ENCODE data around the gene CXCR2. TPM values are rescaled to one million over a fixed set of nuclear protein-coding genes. Genes with fewer than 3 reads are reported as not detected.
"Not testable (repeated sequence)": the region's sequence is repeated elsewhere in the genome, so short reads cannot be mapped to it uniquely, and the experiment has no call there.

Gene CXCR2
- polyA plus RNA-seq (ENCODE audit: insufficient read length in 4 of 4), result 1 to 10 TPM in 1 of 4 donors, under 1 TPM in 3; 0.06 to 1.3 (median 0.41) TPM

DNA sequence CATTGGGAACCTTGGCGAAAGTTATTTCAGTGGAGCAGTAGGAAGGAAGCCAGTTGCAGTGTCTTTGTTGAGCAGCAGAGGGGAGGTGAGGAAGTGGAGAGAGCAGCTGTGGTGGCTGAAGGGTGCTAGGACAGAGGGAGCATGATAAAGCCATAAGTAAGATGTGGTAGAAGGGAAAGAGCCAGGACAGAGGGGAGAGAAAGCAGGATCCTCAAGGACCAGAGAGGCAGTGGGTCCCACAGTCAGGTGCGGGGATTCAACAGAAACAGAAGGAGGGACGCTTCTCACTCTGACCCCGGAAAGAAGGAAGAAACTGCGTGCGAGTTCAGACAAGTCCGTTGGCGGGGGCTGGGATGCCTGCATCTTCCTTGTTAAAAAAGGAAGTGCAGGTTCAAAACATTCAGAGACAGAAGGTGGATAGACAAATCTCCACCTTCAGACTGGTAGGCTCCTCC is at the start of gene CXCR2:
TSS of gene CXCR2 (plus strand) at position 403 of the 455 bp plus-strand sequence. CDS start 8,774 bp downstream, outside the sequence.
- no peak for DNase-seq (ENCODE audit: low read depth in 4 of 4, low spot score in 3 of 4)

DNA sequence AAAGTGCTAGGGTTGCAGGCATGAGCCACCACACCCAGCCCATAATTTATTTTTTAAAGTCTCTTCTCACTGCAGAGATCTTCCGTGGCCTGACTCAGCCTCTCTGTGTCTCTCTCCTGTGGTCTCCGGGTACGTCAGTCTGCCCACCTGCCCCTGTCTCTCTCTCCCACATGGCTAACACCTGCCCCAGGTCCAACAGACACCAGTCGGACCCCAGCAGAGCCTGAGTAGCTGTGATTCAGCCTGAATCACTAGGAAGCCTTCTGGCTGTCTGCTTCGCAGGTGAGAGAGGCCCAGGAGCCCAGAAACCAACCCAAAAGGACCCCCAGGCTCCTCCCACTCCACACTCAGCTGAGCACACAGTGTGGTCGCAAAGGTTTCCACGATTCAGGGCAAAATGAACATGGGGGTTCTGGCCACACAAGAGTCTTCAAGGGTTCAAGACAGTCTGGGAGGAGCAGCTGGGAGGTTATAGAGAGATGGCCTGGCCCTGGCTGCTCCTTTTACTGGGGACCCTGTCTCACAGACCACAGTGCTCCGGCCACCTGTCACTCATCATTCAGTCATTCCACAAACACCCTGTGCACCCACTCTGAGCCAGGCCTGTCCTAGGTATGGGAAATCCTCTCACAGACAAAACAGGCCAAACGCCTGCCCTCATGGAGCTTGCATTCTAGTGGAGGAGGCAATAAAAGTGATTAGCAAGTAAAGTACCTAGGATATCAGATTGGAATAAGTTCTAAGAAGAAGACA is 48.2 kb upstream of the CXCR2 start:
- no peak for DNase-seq (ENCODE audit: low read depth in 4 of 4, low spot score in 3 of 4)

DNA sequence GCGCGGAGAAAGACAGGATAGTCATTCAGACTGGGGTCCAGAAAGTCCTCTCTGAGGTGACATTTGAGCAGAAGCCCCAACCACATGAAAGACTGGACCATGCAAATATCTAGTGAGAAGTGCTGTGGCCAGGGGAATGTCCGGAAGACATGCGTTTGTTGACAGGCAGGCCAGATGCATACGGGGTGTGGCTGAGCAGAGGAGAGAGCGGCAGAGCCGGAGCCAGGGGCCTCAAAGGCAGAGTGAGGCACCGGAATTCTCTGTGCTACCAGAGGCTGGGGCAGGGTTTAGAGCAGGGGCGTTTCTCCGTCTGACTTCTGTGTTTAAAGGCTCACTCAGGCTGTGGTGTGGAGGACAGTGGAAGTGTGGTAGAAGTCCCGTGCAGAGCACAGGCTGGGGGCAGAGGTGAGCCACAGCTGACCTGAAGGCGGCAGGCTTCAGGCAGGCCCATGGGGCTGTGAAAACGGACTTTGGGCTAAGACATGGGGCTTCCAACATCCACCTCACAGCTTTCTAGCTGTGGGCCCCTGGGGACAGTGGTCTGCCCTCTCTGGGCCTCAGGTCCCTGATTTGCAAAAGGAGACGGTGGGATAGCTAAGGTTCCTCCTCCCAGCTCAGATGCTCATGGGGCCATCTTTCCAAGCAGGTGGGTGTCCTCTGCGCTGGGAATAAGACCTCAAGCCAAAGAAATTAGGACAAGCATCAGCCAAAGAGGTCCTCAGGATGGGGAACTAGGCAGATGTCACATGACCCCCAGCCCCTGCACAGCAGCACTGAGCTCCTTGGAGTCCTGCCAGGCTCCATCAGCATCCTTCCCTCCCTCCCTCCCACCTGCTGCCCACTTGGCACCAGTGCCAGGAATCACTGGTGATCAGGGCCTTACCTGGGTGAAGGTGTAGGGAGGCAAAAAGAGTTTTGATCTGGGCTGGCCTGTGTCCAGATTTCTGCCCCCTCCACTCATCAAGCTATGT is 45.6 kb upstream of the CXCR2 start:
- DNase-seq (ENCODE audit: low read depth in 4 of 4, low spot score in 3 of 4), result no peak

DNA sequence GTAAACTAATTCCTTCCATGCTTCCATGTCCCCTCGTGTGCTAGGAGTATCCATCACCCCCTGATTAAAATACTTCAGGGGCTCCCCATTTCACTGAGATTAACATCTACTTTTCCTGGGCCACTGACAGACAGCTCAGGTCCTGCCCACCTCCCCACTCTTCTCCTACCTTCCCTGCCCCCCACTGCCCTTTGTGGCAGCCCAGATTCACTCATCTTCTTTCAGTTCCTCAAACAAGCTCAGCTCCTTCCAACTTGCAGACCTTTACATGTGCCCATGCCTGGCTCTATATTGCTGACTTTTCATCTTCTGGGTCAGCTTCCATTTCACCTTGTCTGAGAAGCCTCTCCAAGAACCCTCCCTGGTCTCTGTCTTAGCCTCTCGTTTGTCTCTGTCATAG is 44.8 kb upstream of the CXCR2 start:
- no peak for DNase-seq (ENCODE audit: low read depth in 4 of 4, low spot score in 3 of 4)

DNA sequence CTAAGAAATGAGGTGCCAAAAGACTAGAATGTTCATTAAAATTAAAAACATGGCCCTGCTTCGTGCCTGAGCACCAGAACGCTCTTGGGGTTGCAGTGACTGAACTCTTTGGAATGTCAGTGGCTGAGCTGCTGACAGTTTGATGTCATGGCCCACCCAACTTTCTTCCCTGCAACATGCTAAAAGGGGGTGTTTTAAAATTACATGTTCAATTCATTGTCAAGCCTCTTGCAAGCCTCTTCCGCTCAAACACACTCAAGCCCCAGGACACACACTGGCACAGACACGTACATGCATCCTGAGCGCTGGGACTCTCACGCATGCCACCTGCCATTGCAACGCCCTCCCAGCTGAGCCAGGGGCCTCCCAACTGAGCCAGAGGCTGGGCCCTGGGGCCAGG is 44.1 kb upstream of the CXCR2 start:
- DNase-seq (ENCODE audit: low read depth in 4 of 4, low spot score in 3 of 4), result no peak

DNA sequence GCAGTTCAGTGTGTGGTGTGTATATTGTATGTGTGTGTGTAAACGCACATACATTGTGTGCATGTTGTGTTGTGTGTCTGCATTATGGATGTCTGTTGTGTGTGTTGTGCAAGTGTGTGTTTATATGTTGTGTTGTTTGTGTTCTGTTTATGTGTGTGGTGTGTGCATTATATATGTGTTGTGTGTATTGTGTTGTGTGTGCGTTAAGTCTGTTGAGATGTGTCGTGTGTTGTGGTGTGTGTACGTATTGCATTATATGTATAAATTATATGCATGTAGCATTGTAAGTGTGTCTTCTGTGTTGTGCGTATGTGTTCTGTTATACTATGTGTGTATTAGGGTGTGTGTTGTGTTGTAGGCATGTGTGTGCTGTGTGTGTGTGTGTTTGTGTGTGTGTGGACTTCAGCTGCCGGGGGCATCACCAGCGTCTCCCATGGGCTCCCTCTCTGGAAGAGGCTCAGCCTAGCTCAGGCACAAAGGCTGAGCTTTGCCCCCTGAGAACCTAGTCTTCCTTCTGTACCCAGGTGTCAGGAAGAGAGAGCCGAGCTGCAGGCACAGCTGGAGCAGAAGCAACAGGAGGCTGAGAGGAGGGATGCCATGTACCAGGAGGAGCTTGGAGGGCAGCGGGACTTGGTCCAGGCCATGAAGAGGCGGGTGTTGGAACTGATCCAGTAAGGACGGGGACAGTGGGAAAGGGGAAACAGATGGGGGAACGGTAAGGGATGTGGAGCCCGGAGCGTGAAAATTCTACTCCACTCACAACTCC is 43.1 kb upstream of the CXCR2 start:
- DNase-seq (ENCODE audit: low read depth in 4 of 4, low spot score in 3 of 4), result no peak

DNA sequence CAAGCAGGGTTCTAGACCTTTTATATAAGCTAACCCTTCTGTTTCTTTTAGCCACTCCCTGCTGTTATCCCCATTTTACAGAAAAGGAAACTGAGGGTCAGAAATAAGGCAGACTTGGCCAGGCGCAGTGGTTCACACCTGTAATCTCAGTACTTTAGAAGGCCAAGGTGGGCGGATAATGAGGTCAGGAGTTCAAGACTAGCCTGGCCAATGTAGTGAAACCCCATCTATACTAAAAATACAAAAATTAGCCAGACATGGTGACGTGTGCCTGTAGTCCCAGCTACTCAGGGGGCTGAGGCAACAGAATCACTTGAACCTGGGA is 42.5 kb upstream of the CXCR2 start:
- no peak for DNase-seq (ENCODE audit: low read depth in 4 of 4, low spot score in 3 of 4)

DNA sequence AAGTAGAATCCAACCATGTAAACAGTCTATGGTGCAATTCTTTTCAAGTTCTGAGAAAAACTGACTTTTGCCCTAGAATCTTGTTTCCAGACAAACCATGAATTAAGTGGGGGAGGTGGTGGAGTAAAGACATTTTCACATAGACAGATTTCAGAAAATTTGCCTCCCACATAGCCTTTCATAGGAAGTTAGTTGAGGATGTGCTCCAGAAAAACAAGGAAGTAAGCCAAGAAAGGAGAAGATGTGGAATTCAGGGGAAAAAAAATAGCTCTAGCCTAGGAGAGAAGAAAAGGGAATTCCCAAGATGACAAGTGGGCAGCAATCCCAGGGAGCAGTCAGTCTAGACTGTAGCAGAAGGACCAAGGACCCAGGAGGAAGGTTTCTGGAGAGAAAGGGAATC is 39.4 kb upstream of the CXCR2 start:
- no peak for DNase-seq (ENCODE audit: low read depth in 4 of 4, low spot score in 3 of 4)

DNA sequence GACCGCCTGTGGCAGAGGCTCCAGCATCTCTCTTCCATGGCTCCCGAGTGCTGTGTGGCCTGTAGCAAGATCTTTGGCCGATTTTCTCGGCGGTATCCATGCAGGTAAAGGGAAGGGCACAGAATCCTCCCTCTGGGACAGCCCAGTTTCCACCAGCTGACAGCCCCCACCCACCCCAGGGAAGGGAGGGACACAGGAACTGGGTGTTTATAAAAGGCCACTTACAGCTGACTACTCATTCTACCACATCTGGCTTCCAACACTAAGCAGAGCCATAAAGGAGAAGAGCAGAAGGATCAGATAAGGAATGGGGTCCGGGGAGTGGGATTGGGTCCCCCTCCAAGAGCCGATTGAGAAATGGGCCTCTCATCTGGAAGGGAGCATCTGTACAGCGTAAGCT is 36.6 kb upstream of the CXCR2 start:
- no peak for DNase-seq (ENCODE audit: low read depth in 4 of 4, low spot score in 3 of 4)

DNA sequence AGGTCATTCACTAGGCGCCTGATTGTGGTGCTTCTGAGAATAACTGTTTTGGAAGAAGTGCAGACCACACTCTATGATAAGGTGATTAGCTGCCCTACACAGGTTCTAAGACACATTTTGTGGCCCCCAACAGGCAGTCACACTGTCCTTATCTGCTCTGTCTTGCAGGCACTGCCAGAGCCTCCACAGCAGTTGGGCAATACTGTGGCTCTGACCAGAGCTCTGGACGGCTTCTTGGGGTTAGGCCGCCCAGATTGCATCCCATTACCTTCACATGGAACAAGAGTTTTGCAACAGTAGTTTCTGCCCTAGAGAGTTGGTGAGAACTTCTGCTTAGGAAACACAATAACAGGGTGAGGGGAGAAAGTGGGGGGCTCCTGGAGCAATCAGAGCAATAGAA is 34.1 kb upstream of the CXCR2 start:
- DNase-seq (ENCODE audit: low read depth in 4 of 4, low spot score in 3 of 4), result no peak

DNA sequence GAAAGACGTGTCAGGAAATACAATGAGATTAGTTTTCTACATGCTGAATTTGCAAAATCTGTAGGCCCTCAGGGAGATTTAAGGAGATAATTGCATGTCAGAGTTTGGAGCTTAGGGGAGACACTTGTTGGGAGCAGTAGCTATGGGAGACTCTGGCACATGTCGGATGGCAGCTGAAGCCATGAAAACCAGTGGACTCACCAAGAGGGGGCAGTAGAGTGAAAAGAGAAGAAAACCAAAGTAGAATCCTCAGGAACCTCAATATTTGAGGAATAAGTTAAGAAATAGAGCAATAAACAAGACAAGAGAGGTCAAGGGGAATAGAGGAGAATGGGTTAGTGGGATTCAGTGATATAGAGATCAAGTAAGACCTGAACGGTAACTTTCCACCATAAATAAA is 31.9 kb upstream of the CXCR2 start:
- DNase-seq (ENCODE audit: low read depth in 4 of 4, low spot score in 3 of 4), result no peak

DNA sequence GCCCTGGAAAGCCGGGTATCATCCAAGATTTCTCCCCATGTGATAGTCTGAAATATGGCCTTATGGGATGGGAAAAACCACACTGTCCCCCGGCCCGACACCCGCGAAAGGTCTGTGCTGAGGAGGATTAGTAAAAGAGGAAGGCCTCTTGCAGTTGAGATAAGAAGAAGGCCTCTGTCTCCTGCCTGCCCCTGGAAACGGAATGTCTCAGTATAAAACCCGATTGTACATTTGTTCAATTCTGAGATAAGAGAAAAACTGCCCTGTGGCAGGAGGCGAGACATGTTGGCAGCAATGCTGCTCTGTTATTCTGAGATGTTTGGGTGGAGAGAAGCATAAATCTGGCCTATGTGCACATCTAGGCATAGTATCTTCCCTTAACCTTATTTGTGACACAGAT is 30.0 kb upstream of the CXCR2 start:
- no peak for DNase-seq (ENCODE audit: low read depth in 4 of 4, low spot score in 3 of 4)

DNA sequence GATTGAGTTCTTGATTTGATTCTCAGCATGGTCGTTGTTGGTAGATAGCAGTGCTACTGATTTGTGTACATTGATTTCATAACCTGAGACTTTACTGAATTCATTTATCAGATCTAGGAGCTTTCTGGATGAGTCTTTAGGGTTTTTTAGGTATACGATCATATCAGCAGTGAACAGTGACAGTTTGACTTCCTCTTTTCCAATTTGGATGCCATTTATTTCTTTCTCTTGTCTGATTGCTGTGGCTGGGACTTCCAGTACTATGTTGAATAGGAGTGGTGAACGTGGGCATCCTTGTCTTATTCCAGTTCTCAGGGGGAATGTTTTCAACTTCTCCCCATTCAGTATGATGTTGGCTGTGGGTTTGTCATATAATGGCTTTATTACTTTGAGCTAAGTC is 27.9 kb upstream of the CXCR2 start:
- DNase-seq (ENCODE audit: low read depth in 4 of 4, low spot score in 3 of 4), result no peak

DNA sequence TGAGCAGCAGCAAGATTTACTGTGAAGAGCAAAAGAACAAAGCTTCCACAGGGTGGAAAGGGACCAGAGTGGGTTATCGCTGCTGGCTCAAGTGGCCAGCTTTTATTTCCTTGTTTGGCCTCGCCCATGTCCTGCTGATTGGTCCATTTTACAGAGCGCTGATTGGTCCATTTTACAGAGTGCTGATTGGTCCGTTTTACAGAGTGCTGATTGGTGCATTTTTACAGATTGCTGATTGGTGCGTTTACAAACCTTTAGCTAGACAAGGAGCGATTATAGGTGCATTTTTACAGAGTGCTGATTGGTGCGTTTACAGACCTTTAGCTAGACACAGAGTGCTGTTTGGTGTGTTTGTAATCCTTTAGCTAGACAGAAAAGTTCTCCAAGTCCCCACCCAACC is 17.0 kb upstream of the CXCR2 start:
- not testable (repeated sequence) for DNase-seq (ENCODE audit: low read depth in 4 of 4, low spot score in 3 of 4)

DNA sequence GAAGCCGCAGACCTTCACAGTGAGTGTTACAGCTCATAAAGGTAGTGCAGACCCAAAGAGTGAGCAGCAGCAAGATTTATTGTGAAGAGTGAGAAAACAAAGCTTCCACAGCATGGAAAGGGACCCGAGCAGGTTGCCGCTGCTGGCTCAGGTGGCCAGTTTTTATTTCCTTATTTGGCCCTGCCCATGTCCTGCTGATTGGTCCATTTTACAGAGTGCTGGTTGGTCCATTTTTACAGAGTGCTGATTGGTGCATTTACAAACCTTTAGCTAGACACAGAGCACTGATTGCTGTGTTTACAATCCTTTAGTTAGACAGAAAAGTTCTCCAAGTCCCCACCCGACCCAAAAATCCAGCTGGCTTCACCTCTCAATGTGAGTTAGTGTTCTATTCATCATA is 4.0 kb upstream of the CXCR2 start:
- not testable (repeated sequence) for DNase-seq (ENCODE audit: low read depth in 4 of 4, low spot score in 3 of 4)

DNA sequence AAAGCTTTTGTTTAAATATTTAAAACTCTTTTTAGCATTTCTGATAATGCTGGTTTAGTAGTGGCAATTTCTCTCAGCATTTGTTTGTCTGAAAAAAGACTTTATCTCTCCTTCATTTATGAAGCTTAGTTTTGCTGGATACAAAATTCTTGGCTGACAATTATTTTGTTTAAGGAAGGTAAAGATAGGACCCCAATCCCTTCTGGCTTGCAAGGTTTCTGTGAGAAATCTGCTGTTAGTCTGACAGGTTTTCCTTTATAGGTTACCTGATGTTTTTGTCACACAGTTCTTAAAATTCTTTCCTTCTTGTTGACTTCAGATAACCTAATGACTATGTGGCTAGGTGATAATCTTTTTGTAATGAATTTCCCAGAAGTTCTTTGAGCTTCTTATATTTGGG is 3.5 kb upstream of the CXCR2 start:
- not testable (repeated sequence) for DNase-seq (ENCODE audit: low read depth in 4 of 4, low spot score in 3 of 4)

DNA sequence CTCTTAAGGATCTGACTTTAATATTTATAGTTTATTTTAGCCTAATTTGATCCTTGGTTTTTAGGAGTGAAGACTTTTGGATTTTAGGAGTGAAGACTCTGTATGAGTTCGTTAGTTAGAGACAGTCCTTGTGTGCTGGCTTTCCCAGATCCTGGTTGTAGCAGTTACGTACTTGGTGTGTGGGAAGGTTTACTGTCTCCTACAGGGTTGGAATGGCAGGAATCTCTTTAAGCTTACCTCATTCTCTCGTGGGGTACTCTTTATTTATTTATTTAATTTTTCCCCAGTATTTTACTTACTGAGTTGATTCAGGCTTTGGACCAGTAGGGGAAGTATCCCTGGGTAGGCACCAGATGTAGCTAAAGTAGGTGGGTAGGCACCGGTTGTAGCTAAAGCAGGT is 1.8 kb upstream of the CXCR2 start:
- DNase-seq (ENCODE audit: low read depth in 4 of 4, low spot score in 3 of 4), result no peak

DNA sequence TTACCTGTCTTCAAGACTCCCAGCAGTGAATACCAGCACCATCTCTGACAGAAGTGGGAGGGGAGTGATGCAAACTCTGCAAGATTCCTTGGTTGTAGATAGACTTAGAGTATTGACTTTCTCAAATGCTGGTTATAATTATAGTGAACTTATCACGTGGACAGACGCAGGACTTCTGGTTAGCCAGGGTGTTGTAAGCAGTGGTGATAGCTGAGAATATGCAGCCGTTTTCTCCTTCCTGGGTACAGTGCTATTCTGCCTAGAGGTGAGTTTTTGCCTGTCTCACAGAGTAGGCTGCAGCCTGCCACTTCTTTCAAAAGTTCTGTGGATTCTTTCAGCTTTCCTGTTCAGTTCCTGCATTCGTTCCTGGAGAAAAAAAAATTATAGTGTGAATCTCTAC is 733 bp upstream of the CXCR2 start:
- no peak for DNase-seq (ENCODE audit: low read depth in 4 of 4, low spot score in 3 of 4)

DNA sequence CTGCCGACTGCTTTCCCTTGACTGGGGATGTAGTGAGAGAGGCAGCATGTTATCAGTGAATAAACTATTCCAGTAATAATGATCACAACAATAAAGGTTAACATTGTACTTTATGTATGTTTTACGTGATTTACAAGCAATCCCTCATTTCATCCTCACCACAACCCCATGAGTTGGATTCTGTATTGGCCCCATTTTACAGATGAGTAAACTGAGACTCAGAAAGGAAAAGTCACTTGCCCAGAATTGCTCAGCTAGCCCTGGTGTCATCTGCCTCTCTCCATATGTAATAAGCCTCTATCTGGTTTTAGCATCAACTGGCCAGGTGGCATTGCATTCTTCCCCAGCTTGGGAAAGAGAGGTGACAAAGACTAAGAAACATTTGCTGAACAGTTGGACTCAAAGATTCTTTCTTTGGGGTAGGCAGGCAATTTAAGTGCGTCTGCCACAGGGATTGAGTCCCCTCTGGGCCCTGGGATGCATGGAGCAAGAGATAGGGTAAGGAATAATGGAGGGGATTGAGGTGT is 2.2 kb downstream of the CXCR2 start:
- DNase-seq (ENCODE audit: low read depth in 4 of 4, low spot score in 3 of 4), result no peak

DNA sequence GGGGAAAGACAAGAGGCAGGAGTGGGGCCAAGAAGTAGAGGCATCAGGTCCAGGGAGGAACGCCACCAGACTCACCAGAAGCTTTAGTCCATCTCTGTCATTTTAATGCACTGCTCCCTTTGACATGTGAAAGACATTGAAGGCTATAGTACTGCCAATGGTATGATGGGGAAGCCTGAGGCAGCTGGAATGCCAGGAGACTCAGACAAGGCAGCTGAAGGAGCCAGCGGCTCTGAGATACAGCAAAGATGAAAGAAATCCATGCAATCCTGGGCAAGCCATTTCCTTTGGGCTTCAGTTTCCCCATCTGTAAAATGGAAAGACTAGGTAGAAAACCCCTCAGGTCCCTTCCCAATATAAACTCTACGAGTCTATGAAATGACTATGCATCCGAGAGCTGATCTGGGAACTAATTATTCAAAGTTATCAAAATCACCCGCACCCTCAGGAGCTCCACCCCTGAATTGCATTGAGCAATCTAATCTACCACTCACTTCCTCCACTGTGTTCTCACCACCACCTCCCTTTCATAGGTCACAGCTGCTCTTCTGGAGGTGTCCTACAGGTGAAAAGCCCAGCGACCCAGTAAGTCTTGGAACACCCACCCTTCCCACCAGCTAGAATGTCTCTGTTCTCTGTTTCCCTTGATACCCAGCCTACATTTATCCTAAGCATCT is 3.1 kb downstream of the CXCR2 start:
- DNase-seq (ENCODE audit: low read depth in 4 of 4, low spot score in 3 of 4), result no peak

Data from left renal pelvis (tissue), 4 donors.